Measurements from ENCODE around the gene PLXNA4. TPM values are rescaled to one million over a fixed set of nuclear protein-coding genes. Genes with fewer than 3 reads are reported as not detected.

PLXNA4 gene
- total RNA-seq, 2 donors from 2014 or later = 0.41 to 2.8 TPM

DNA sequence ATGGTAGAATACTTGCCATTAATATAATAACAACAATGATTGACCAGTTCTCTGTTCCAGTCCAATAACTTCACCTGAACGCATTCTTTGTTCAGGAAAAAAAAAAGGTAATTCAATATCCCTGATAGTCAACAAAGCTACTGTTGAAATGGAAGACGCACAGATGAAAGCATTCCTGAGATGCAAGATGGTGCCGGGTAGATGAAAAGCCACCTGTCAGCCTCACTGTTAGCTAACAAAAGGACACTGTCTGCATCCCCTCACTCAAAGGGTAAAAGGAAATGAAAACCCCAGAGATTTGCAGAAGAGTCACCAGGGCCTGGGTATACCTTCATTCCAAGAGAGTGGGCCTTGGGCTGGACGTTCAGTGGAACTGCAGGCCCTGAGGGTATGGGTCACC, 357.4 kb downstream of the PLXNA4 start:
- H3K27me3 ChIP-seq (replicated peaks; ENCODE audit: insufficient read depth) = no peaks in the 10 kb centered on the region
- no peak for TF ChIP-seq POLR2AphosphoS5 (IDR thresholded peaks at IDR 0.05)
- TF ChIP-seq, protein P1, sequence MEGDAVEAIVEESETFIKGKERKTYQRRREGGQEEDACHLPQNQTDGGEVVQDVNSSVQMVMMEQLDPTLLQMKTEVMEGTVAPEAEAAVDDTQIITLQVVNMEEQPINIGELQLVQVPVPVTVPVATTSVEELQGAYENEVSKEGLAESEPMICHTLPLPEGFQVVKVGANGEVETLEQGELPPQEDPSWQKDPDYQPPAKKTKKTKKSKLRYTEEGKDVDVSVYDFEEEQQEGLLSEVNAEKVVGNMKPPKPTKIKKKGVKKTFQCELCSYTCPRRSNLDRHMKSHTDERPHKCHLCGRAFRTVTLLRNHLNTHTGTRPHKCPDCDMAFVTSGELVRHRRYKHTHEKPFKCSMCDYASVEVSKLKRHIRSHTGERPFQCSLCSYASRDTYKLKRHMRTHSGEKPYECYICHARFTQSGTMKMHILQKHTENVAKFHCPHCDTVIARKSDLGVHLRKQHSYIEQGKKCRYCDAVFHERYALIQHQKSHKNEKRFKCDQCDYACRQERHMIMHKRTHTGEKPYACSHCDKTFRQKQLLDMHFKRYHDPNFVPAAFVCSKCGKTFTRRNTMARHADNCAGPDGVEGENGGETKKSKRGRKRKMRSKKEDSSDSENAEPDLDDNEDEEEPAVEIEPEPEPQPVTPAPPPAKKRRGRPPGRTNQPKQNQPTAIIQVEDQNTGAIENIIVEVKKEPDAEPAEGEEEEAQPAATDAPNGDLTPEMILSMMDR (IDR thresholded peaks at IDR 0.05) = no peak
- no peak for TF ChIP-seq POLR2A (IDR thresholded peaks at IDR 0.05)
- H3K4me1 ChIP-seq (replicated peaks) = no peaks in the 10 kb centered on the region
- no peak overlapping the region for H3K27ac ChIP-seq
- no peak overlapping the region for H3K4me3 ChIP-seq
- no peak for DNase-seq (ENCODE audit: low spot score)
- H3K36me3 ChIP-seq = no peaks in the 10 kb centered on the region
- 47% methylated on average over 4 of the region's 4 CpGs for WGBS
- H3K9me3 ChIP-seq = no peaks in the 10 kb centered on the region
- intact Hi-C loops (cut with DNase I) = no loop called here

DNA sequence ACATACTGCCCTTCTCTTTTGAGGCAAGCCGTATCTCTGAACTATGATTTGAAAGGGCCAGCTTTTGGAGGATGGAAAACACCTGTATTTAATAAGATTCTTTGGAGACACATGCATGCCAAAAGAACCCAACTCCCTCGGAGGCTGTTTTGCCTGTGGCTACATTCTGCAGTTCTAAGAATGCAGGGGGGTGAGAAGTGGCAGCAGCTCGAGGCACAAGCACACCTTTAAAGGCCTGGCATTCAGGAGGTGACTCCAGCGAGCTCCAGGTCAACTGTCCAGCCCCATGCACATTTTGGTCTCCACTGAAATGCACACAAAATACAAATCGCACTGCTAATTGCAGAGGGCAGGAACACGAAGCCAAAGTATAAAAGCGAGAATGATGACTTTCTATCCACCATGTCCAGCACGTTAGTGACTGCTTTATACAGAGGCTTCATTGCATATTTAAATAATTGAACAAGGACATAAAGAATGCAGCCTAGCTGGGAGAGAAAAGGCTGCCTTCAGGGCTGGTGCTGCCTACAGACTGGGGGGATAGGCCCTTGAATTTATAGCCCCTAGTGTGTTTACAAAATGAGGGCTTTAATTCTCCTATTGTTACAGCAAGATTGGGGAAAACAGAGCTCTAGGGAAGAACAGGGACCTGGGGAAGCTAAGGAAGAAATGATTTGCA, 359.3 kb downstream of the PLXNA4 start:
- Histone ChIP-seq H3K9me3 (no peaks in the 10 kb centered on the region), H3K4me3 (no peak overlapping the region), H3K27me3 (replicated peaks; ENCODE audit: insufficient read depth) (no peaks in the 10 kb centered on the region), H3K36me3 (no peaks in the 10 kb centered on the region), H3K27ac (no peak overlapping the region), H3K4me1 (replicated peaks) (no peaks in the 10 kb centered on the region)
- TF ChIP-seq POLR2A (IDR thresholded peaks at IDR 0.05) = no peak
- no peak for TF ChIP-seq POLR2AphosphoS5 (IDR thresholded peaks at IDR 0.05)
- TF ChIP-seq, protein P1 (IDR thresholded peaks at IDR 0.05) = no peak
- WGBS = 51% methylated on average over 8 of the region's 8 CpGs
- intact Hi-C loops (cut with DNase I) = no loop called here
- DNase-seq (ENCODE audit: low spot score) = no peak

DNA sequence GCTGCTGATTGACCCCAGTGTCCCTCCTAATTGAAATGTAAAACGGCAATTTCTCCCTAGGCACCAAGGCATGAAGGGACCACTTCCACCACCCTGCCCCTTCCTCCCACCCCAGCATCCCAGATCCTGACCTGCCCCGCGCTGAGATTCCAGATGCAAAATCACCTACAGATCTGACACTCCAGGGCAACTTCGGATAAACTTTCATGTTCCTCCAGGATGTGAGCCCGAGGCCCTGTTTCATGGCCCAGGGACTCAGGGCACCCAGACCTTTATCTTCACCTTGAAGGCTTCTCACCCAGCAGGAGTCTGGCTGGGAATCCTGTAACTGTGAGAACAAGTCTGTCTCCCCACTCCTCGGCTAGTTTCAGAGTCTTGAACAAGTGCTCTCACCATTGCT, 361.8 kb downstream of the PLXNA4 start:
- no peak for DNase-seq (ENCODE audit: low spot score)
- Histone ChIP-seq H3K4me3 (no peak overlapping the region), H3K27me3 (replicated peaks; ENCODE audit: insufficient read depth) (no peaks in the 10 kb centered on the region), H3K9me3 (no peaks in the 10 kb centered on the region), H3K36me3 (no peaks in the 10 kb centered on the region), H3K27ac (no peak overlapping the region), H3K4me1 (replicated peaks) (no peaks in the 10 kb centered on the region)
- 82% methylated on average over 6 of the region's 6 CpGs for WGBS
- no peak for TF ChIP-seq POLR2A (IDR thresholded peaks at IDR 0.05)
- TF ChIP-seq, protein P1 (IDR thresholded peaks at IDR 0.05) = no peak
- TF ChIP-seq POLR2AphosphoS5 (IDR thresholded peaks at IDR 0.05) = no peak
- intact Hi-C loops (cut with DNase I) = no loop called here

DNA sequence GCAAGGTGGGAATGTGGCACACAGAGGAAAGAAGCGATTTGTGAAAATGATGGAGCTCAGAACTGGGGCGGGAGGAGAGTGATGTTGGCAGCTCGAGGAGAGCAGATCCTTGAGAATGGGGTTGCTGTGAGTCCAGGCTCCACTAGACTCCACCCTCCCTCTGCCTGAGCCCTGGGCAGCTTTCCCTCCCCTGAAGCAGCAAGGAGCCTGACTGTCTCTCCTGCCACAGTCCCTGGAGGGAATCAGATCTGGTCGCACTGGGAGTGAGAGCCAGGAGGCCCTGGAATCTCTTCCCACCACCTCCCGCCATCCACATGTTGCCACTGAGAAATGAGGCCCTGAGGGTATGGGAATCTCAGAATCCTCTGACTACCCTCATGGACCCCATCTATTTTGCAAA, 362.7 kb downstream of the PLXNA4 start:
- WGBS = 75% methylated on average over 5 of the region's 5 CpGs
- Histone ChIP-seq H3K27ac (no peak overlapping the region), H3K9me3 (no peaks in the 10 kb centered on the region), H3K27me3 (replicated peaks; ENCODE audit: insufficient read depth) (no peaks in the 10 kb centered on the region), H3K4me3 (no peak overlapping the region), H3K4me1 (replicated peaks) (no peaks in the 10 kb centered on the region), H3K36me3 (no peaks in the 10 kb centered on the region)
- TF ChIP-seq, protein P1 (IDR thresholded peaks at IDR 0.05) = no peak
- TF ChIP-seq POLR2A (IDR thresholded peaks at IDR 0.05) = no peak
- TF ChIP-seq POLR2AphosphoS5 (IDR thresholded peaks at IDR 0.05) = no peak
- intact Hi-C loops (cut with DNase I) = no loop called here
- DNase-seq (ENCODE audit: low spot score) = no peak

DNA sequence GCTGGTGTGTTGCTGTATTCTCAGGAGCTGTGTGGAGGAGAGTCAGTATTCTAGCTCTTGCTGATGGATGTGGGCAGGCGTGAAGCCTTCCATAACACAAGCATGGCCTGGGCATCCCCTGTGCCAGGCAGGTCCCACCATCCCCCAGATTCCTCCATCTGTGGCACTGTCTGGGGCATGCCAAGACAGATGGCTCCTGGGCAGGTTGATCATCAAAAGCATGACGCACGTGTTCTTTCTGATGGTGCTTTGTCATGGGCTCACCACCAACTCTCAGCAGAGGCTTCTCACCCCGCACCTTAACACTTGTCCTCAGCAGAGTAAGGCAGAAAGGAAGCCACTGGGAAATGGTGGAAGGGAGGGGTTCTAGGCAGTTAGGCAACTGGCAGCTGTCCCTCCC, 364.3 kb downstream of the PLXNA4 start:
- TF ChIP-seq, protein P1 (IDR thresholded peaks at IDR 0.05) = no peak
- TF ChIP-seq POLR2A (IDR thresholded peaks at IDR 0.05) (no peak), POLR2AphosphoS5 (IDR thresholded peaks at IDR 0.05) (no peak)
- Histone ChIP-seq H3K27me3 (replicated peaks; ENCODE audit: insufficient read depth) (no peaks in the 10 kb centered on the region), H3K4me3 (no peak overlapping the region), H3K9me3 (no peaks in the 10 kb centered on the region), H3K4me1 (replicated peaks) (no peaks in the 10 kb centered on the region), H3K27ac (no peak overlapping the region), H3K36me3 (no peaks in the 10 kb centered on the region)
- WGBS = 73% methylated on average over 4 of the region's 4 CpGs
- no peak for DNase-seq (ENCODE audit: low spot score)
- intact Hi-C loops (cut with DNase I) = no loop called here

All from prostate gland (tissue), 2 donors.